Endodermal cell (in vitro differentiated cells): ENCODE data around the gene TGIF1. TPM values are rescaled to one million over a fixed set of nuclear protein-coding genes. Genes with fewer than 3 reads are reported as not detected.

Experiments
- DNase-seq: peaks from one replicate; pipeline ENCODE4 v3.0.0-alpha.2; 2017
- H3K27ac ChIP-seq: 2 replicates; pipeline ENCODE4 v1.5.1; 2013; ENCODE audit warnings: mild to moderate bottlenecking, low read depth, low read length, moderate library complexity
- H3K27me3 ChIP-seq: 2 replicates; pipeline ENCODE4 v1.6.1; 2013; ENCODE audit warnings: mild to moderate bottlenecking, low read length, moderate library complexity; ENCODE audit not compliant: insufficient read depth, control insufficient read depth, poor library complexity, severe bottlenecking
- H3K36me3 ChIP-seq: 2 replicates; pipeline ENCODE4 v1.7.0; 2013; ENCODE audit warnings: mild to moderate bottlenecking, low read length, moderate library complexity; ENCODE audit not compliant: control insufficient read depth, insufficient read depth
- H3K4me1 ChIP-seq: one replicate; pipeline ENCODE4 v1.7.0; 2013; ENCODE audit warnings: low read length; ENCODE audit not compliant: control insufficient read depth, insufficient read depth
- H3K4me3 ChIP-seq: 2 replicates; pipeline ENCODE4 v1.5.1; 2013; ENCODE audit warnings: mild to moderate bottlenecking, low read length, moderate library complexity
- H3K9ac ChIP-seq: 2 replicates; pipeline ENCODE4 v1.6.1; 2013; ENCODE audit warnings: mild to moderate bottlenecking, low read length, moderate library complexity; ENCODE audit not compliant: poor library complexity, severe bottlenecking; ENCODE audit errors: extremely low read depth
- H3K9me3 ChIP-seq: 2 replicates; pipeline ENCODE4 v1.6.1; 2013; ENCODE audit warnings: mild to moderate bottlenecking, low read length, moderate library complexity; ENCODE audit not compliant: control insufficient read depth
- H3K27ac Mint-ChIP-seq: 2 replicates; pipeline ENCODE4 v1.8.0; 2020; ENCODE audit warnings: mixed read lengths
- H3K27me3 Mint-ChIP-seq: 2 replicates; pipeline ENCODE4 v1.8.0; 2021; ENCODE audit warnings: mild to moderate bottlenecking, mixed read lengths; ENCODE audit not compliant: insufficient read depth
- H3K36me3 Mint-ChIP-seq: 2 replicates; pipeline ENCODE4 v1.8.0; 2020; ENCODE audit warnings: low read depth, mixed read lengths
- H3K4me1 Mint-ChIP-seq: 2 replicates; pipeline ENCODE4 v1.8.0; 2020; ENCODE audit warnings: mixed read lengths
- H3K4me3 Mint-ChIP-seq: 2 replicates; pipeline ENCODE4 v1.8.0; 2020; ENCODE audit warnings: mild to moderate bottlenecking, moderate library complexity, mixed read lengths
- H3K9me3 Mint-ChIP-seq: 2 replicates; pipeline ENCODE4 v1.8.0; 2020; ENCODE audit warnings: mild to moderate bottlenecking, mixed read lengths
- WGBS, 2 experiments: methylation state at CpG; one replicate each; pipeline versions ENCODE4 v1.1.5 to v1.1.7; 2013; ENCODE audit warnings: missing lambda C conversion rate in 2 of 2, mixed read lengths in 1 of 2; ENCODE audit not compliant: insufficient coverage in 1 of 2, insufficient read length in 1 of 2; 5-methylcytosine and 5-hydroxymethylcytosine counted together
- total RNA-seq, 2 donors: library from RNA; stranded (reverse); fragmentation: NEBNext Ultra II Directional in 1 of 2; extraction: Animal tissue kit (Norgen Biotek cat#: 25700) in 1 of 2; gene quantifications; 2 replicates in 1 of 2; 3 replicates in 1 of 2; pipeline ENCODE4 v1.2.1, GENCODE V29; 2021
- TF ChIP-seq, protein P1 (sequence below): fragments of 200-600 bp; sonication (generic); conservative IDR thresholded peaks from 2 replicates; pipeline ENCODE4 v1.5.0; 2021; ENCODE audit warnings: antibody characterized with exemption, mild to moderate bottlenecking

TGIF1 gene
- total RNA-seq, 2 donors from 2014 or later, result 417 to 575 TPM

DNA sequence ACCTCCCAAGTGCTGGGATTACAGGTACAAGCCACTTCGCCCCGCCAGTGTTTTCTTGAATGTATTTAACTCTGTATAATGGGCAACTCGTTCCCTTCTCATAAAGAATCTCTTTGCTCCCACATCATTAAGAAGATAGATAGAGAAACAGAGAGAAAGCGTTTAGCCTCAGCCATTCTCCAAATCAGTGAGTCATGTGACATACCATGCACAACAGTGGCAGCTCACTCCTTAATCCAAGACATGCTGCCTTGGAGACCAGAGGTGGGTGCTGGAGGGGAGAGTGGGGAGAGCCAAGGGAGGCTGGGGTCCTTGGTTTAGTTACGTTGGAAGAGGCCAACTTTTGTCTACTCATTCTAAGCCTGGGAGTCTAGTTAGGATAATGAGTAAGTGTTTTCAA, 54.7 kb downstream of the TGIF1 start:
- no peaks in the 10 kb centered on the region for H3K9me3 ChIP-seq
- H3K27ac ChIP-seq, result no peak overlapping the region
- H3K4me3 ChIP-seq, result no peak overlapping the region
- Mint-ChIP-seq H3K36me3 (no peaks in the 10 kb centered on the region), H3K9me3 (no peaks in the 10 kb centered on the region), H3K4me1 (peaks cover 19% of the 10 kb centered on the region), H3K4me3 (no peak overlapping the region), H3K27me3 (no peaks in the 10 kb centered on the region), H3K27ac (peak overlapping the region; percentile 10)
- TF ChIP-seq, protein P1, sequence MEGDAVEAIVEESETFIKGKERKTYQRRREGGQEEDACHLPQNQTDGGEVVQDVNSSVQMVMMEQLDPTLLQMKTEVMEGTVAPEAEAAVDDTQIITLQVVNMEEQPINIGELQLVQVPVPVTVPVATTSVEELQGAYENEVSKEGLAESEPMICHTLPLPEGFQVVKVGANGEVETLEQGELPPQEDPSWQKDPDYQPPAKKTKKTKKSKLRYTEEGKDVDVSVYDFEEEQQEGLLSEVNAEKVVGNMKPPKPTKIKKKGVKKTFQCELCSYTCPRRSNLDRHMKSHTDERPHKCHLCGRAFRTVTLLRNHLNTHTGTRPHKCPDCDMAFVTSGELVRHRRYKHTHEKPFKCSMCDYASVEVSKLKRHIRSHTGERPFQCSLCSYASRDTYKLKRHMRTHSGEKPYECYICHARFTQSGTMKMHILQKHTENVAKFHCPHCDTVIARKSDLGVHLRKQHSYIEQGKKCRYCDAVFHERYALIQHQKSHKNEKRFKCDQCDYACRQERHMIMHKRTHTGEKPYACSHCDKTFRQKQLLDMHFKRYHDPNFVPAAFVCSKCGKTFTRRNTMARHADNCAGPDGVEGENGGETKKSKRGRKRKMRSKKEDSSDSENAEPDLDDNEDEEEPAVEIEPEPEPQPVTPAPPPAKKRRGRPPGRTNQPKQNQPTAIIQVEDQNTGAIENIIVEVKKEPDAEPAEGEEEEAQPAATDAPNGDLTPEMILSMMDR, result no peak
- H3K27me3 ChIP-seq, result no peaks in the 10 kb centered on the region
- no peaks in the 10 kb centered on the region for H3K4me1 ChIP-seq
- H3K9ac ChIP-seq, result no peak overlapping the region
- 60 to 77% methylated on average over 2 to 5 of the region's 5 CpGs for WGBS, 2 experiments
- no peak for DNase-seq
- H3K36me3 ChIP-seq, result no peaks in the 10 kb centered on the region

DNA sequence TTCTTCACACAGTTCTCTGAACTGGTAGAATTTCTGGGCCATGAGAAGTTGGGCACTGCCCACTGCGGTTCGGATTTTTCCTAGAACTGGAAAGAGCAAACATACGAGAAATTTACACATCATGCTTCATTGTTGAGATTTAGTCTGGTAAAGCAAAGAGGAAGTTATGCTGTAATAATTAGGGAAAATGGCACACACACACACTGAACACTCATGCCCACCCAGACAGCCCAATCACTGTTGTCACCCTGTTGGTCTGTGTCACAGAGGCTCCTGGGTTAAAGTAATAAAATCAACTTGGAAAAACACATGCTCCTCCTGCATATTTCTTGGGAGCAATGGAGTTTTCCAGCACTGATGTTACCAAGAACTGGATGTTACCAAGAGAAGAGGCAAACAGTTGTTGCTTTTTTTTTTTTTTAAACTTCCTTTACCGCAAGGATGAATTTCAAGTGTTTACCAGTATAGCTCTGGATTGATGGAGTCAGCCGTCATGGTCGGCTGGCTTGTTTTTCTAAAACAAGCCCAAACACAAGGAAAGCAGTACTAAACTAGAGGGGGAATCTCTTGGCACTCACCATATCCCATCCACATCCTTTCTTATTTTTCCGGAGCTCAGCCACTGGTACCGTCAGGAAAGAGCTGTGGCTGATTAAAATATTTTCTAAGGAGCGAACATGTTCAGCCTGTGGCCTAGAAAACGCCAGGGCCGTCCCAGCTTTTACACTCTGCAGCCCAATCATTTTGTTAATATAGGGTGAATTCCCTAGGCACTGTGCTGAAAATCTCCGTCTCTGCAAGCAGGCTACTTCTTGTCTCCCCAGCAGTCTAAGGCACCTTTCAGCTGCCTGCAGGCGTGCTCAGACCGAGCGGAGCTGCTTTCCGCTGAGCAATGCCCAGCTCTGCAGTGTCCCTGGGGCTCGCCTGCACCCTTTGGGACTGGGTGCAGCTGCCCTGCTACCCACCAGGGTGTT, 58.9 kb downstream of the TGIF1 start:
- Histone ChIP-seq H3K9me3 (no peaks in the 10 kb centered on the region), H3K9ac (no peak overlapping the region), H3K36me3 (no peaks in the 10 kb centered on the region), H3K27me3 (no peaks in the 10 kb centered on the region), H3K4me1 (no peaks in the 10 kb centered on the region), H3K27ac (no peak overlapping the region), H3K4me3 (no peak overlapping the region)
- Mint-ChIP-seq H3K9me3 (no peaks in the 10 kb centered on the region), H3K27me3 (no peaks in the 10 kb centered on the region), H3K27ac (no peak overlapping the region), H3K4me1 (peaks cover 35% of the 10 kb centered on the region), H3K36me3 (no peaks in the 10 kb centered on the region), H3K4me3 (no peak overlapping the region)
- peak; percentile 73 for DNase-seq
- TF ChIP-seq, protein P1, result no peak
- 88 to 97% methylated on average over 6 to 17 of the region's 17 CpGs for WGBS, 2 experiments

Other genes with a start within 250 kb of the TGIF1 start
- under 1 TPM; 0.49 to 0.88 TPM for gene MYOM1, start 230.2 kb upstream of the TGIF1 start, total RNA-seq
- gene MYL12A, start 202.4 kb upstream of the TGIF1 start, total RNA-seq, result 100 to 1,000 TPM; 267 to 271 TPM
- gene MYL12B, start 188.0 kb upstream of the TGIF1 start, total RNA-seq, result 100 to 1,000 TPM; 190 to 198 TPM